ENCODE data around the gene PLCXD1.

Gene PLCXD1

DNA sequence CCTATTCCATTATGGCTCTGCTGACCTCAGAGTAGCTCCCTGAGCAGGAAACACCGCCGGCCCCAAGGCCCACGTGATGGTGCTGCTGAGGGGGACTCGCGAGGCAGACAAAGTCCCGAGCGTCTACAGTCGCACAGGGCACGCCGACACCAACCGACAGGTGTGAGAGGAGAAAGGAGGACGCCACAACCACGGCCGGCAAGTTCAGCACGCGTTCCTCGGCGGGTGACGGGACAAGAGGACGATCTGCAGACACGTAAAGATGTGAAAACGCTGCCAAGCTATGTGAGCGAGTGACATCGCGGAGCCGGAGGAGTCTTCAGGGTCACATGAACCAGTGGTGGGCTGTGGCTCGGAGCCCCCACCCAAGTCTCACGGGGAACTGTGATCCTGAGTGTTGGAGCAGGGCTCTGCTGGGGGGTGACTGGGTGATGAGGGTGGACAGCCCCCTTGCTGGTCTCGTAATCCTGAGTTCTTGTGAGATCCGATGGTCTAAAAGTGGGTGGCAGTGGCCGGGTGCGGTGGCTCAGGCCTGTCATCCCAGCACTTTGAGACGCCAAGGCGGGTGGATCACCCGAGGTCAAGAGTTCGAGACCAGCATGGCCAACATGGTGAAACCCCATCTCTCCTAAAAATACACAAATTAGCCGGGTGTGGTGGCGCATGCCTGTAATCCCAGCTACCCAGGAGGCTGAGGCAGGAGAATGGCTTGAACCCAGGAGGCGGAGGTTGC, 71.6 kb downstream of the PLCXD1 start:
- no peak for DNase-seq

Data from stimulated activated CD8-positive, alpha-beta memory T cell treated with anti-CD3 and anti-CD28 coated beads, Interleukin-4, amount 100 ng/mL, for 48 hours (primary cell).